Mucosa of descending colon (tissue), 3 donors: ENCODE measurements around the gene PDIK1L. TPM values are rescaled to one million over a fixed set of nuclear protein-coding genes. Genes with fewer than 3 reads are reported as not detected.

Source experiments
- ATAC-seq: fragments of 200-7000 bp; cut with Tn5 transposase; one replicate; pipeline ENCODE4 v1.9.1; 2020; ENCODE audit warnings: mild to moderate bottlenecking, moderate library complexity
- DNase-seq, 3 donors: peaks; one replicate each; pipeline ENCODE4 v3.0.0-alpha.2; 2020
- H3K36me3 ChIP-seq: fragments of 200-600 bp; one replicate; pipeline ENCODE4 v1.8.0; 2021; ENCODE audit warnings: low read depth, mild to moderate bottlenecking
- H3K4me1 ChIP-seq: fragments of 200-600 bp; one replicate; pipeline ENCODE4 v1.8.0; 2021; ENCODE audit warnings: low read depth, mild to moderate bottlenecking
- H3K4me3 ChIP-seq: fragments of 200-600 bp; one replicate; pipeline ENCODE4 v1.8.0; 2021; ENCODE audit warnings: mild to moderate bottlenecking
- H3K9me3 ChIP-seq: fragments of 200-600 bp; one replicate; pipeline ENCODE4 v1.8.0; 2021; ENCODE audit warnings: mild to moderate bottlenecking
- intact Hi-C, 2 donors: fragments of 100-400 bp; cut with DNase I in 1 of 2; cut with micrococcal nuclease in 1 of 2; formaldehyde crosslinking; loops; one replicate each; pipeline versions ENCODE4 v1.11.0 to v1.11.1; 2022; cut with DNase I, micrococcal nuclease
- total RNA-seq, 3 donors: library from RNA; stranded (reverse); fragmentation: NEBNext Ultra II Directional in 2 of 3; extraction: Animal tissue kit (Norgen Biotek cat#: 25700) in 2 of 3; gene quantifications; one replicate each; pipeline versions ENCODE4 v1.2.1 to v1.2.4, GENCODE V29; 2021 to 2023
- TF ChIP-seq, protein P1 (sequence below): fragments of 200-600 bp; IDR thresholded peaks from one replicate; pipeline ENCODE4 v1.8.0; 2022; ENCODE audit warnings: antibody characterized with exemption, mild to moderate bottlenecking
- donor health status: DM: no; HTN: no; CAD: no; lungs with moderate emphysema.
- donor health status: DM: no; HTN: no; CAD: no.
- donor health status: DM: no; HTN: yes; CAD: no.

Gene PDIK1L
- total RNA-seq, 3 donors from 2014 or later: 12.9 to 17.0 (median 15.0) TPM

GRCh38 chr1:26159743-26160039, 48.1 kb downstream of the PDIK1L start:
- intact Hi-C loops: no loop called here
- Histone ChIP-seq H3K36me3 (no peaks in the 10 kb centered on the region), H3K4me1 (peaks cover 12% of the 10 kb centered on the region), H3K9me3 (no peaks in the 10 kb centered on the region), H3K4me3 (no peak overlapping the region)
- no peak for ATAC-seq
- TF ChIP-seq, protein P1, sequence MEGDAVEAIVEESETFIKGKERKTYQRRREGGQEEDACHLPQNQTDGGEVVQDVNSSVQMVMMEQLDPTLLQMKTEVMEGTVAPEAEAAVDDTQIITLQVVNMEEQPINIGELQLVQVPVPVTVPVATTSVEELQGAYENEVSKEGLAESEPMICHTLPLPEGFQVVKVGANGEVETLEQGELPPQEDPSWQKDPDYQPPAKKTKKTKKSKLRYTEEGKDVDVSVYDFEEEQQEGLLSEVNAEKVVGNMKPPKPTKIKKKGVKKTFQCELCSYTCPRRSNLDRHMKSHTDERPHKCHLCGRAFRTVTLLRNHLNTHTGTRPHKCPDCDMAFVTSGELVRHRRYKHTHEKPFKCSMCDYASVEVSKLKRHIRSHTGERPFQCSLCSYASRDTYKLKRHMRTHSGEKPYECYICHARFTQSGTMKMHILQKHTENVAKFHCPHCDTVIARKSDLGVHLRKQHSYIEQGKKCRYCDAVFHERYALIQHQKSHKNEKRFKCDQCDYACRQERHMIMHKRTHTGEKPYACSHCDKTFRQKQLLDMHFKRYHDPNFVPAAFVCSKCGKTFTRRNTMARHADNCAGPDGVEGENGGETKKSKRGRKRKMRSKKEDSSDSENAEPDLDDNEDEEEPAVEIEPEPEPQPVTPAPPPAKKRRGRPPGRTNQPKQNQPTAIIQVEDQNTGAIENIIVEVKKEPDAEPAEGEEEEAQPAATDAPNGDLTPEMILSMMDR: no peak
- DNase-seq: no peak

DNA sequence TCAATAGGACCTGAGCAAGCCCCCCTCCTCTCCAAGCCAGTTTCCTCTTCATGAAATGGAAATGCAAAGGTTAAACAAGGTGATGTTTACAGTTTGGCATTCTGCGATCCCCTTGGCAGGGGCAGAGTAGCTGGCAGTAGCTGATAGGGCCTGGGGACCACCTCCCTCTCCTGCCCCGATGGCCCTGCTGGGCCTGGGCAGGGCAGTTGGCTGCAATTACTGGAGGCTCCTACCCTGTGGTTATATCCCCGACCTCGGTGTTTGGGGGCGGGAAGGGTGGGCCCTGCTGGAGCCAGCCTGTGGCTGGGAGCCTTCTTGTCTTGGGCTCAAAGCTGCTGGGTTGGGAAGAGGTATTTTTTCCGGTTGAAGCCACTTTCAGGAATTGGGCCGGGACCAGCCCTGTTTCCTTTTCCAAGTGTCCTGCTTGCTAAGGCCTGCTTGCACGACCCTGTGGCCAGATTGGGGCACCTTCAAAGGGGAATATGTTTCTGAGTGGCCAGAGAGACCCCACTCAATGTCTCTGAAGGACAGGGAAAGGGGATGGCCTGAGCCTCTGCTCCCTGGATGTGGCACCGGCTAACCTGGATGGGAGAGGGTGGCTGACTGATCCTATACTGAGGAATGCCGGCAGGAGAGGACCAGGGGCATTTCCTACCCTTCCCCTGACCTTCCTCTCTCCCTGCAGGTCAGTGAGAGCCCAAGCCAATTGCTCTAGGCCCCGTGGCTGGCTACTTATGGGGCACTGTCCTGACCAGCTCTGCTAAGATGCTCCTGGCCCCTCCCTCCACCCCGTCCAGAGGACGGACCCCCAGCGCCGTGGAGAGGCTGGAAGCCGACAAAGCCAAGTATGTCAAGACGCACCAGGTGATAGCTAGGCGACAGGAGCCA, 49.1 kb downstream of the PDIK1L start:
- no peaks in the 10 kb centered on the region for H3K9me3 ChIP-seq
- intact Hi-C loops: no loop called here
- ATAC-seq (no peak), DNase-seq (no peak)
- TF ChIP-seq, protein P1: no peak
- no peaks in the 10 kb centered on the region for H3K36me3 ChIP-seq
- H3K4me3 ChIP-seq: no peak overlapping the region
- H3K4me1 ChIP-seq: peaks cover 12% of the 10 kb centered on the region

DNA sequence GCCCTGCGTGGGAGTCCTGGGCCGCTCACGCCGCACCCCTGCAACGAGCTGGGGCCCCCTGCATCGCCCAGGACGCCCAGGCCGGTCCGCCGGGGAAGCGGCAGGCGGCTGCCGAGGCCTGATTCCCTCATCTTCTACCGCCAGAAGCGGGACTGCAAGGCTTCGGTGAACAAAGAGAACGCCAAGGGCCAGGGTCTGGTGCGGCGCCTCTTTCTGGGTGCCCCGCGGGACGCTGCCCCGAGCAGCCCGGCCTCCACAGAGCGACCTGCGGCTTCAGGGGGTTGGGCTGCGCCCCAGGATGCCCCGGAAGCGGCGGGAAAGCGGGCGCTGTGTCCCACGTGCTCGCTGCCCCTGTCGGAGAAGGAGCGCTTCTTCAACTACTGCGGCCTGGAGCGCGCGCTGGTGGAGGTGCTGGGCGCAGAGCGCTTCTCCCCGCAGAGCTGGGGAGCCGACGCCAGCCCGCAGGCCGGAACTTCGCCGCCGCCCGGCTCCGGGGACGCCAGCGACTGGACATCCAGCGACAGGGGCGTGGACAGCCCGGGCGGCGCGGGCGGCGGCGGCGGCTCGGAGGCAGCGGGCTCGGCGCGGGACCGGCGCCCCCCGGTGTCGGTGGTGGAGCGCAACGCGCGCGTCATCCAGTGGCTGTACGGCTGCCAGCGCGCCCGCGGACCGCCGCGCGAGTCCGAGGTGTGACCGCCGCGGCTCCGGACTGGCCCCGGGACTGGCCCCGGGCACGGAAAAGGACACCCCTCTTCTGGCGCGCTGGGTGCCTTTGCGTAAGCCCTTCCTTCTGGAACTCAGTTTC, 50.0 kb downstream of the PDIK1L start:
- peak in 2 of 3 donors; percentile 43 to 71 for DNase-seq
- intact Hi-C loops: no loop called here
- Histone ChIP-seq H3K9me3 (no peaks in the 10 kb centered on the region), H3K4me1 (peaks cover 12% of the 10 kb centered on the region), H3K4me3 (no peak overlapping the region), H3K36me3 (no peaks in the 10 kb centered on the region)
- TF ChIP-seq, protein P1: peak; percentile 13
- ATAC-seq: peak; percentile 69

- ATAC-seq (no peak), DNase-seq (no peak)
- H3K4me1 ChIP-seq: peaks cover 12% of the 10 kb centered on the region
- H3K4me3 ChIP-seq: no peak overlapping the region
- intact Hi-C loops: no loop called here
- TF ChIP-seq, protein P1: no peak
- H3K36me3 ChIP-seq: no peaks in the 10 kb centered on the region
- H3K9me3 ChIP-seq: no peaks in the 10 kb centered on the region
Observed at GRCh38 chr1:26162220-26162709, 50.6 kb downstream of the PDIK1L start.

DNA sequence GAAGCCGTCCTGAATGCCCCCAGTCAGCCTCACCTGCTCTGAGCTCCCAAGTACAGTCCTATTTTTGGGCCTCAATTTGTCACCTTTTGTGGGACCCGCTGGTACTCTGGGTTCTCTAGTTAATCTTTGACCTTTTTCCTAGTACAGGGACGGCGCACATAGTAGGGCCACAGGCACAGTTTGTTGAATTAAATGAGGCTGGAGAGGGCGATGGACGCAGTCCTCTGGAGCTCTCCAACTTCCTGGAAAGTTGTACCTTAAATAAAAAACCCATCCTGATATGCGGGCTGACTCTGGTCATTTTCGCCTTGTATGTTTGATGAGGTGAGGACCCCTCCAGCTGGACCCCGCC, 52.0 kb downstream of the PDIK1L start:
- TF ChIP-seq, protein P1: no peak
- ATAC-seq (no peak), DNase-seq (no peak)
- intact Hi-C loops: no loop called here
- H3K4me3 ChIP-seq: no peak overlapping the region
- H3K4me1 ChIP-seq: peaks cover 12% of the 10 kb centered on the region
- no peaks in the 10 kb centered on the region for H3K36me3 ChIP-seq
- H3K9me3 ChIP-seq: no peaks in the 10 kb centered on the region
